Measurements from ENCODE around the gene BAIAP2L2. TPM values are rescaled to one million over a fixed set of nuclear protein-coding genes. Genes with fewer than 3 reads are reported as not detected.

The BAIAP2L2 gene
- total RNA-seq, 4 donors from 2014 or later, result 0.50 to 1.7 (median 1.1) TPM

- peaks cover 0 to 5% of the 10 kb centered on the region in 2 donors for H3K36me3 ChIP-seq
- H3K9me3 ChIP-seq, result no peaks in the 10 kb centered on the region
- no peak for DNase-seq
- no peak overlapping the region for H3K4me3 ChIP-seq (replicated peaks in 1 of 3)
- WGBS, 2 donors, result 90 to 97% methylated on average over 2 to 4 of the region's 4 CpGs
- H3K27me3 ChIP-seq, result no peaks in the 10 kb centered on the region
- TF ChIP-seq POLR2A (IDR thresholded peaks at IDR 0.05), result no peak
- TF ChIP-seq CTCF (IDR thresholded peaks at IDR 0.05), result no peak
- no peak overlapping the region for H3K27ac ChIP-seq
- intact Hi-C loops (cut with DNase I), result no loop called here
- no peaks in the 10 kb centered on the region for H3K4me1 ChIP-seq
Observed at GRCh38 chr22:38133331-38133730, 22.8 kb upstream of the BAIAP2L2 start.

- Histone ChIP-seq H3K36me3 (no peaks in the 10 kb centered on the region), H3K27me3 (no peaks in the 10 kb centered on the region), H3K4me3 (replicated peaks in 1 of 3) (no peak overlapping the region), H3K27ac (no peak overlapping the region), H3K9me3 (no peaks in the 10 kb centered on the region), H3K4me1 (no peaks in the 10 kb centered on the region)
- TF ChIP-seq CTCF (IDR thresholded peaks at IDR 0.05), result no peak
- no peak for TF ChIP-seq POLR2A (IDR thresholded peaks at IDR 0.05)
- intact Hi-C loops (cut with DNase I), result no loop called here
- 95 to 100% methylated on average over 5 to 28 of the region's 28 CpGs for WGBS, 2 donors
- no peak for DNase-seq
Observed at GRCh38 chr22:38132794-38133193, 22.3 kb upstream of the BAIAP2L2 start.

GRCh38 chr22:38132136-38132535, 21.7 kb upstream of the BAIAP2L2 start:
- Histone ChIP-seq H3K36me3 (no peaks in the 10 kb centered on the region), H3K27ac (no peak overlapping the region), H3K9me3 (no peaks in the 10 kb centered on the region), H3K27me3 (no peaks in the 10 kb centered on the region), H3K4me3 (replicated peaks in 1 of 3) (no peak overlapping the region), H3K4me1 (no peaks in the 10 kb centered on the region)
- no peak for TF ChIP-seq POLR2A (IDR thresholded peaks at IDR 0.05)
- no peak for TF ChIP-seq CTCF (IDR thresholded peaks at IDR 0.05)
- WGBS, 2 donors, result 90 to 97% methylated on average over 4 to 7 of the region's 7 CpGs
- no peak for DNase-seq
- intact Hi-C loops (cut with DNase I), result no loop called here

- intact Hi-C loops (cut with DNase I), result no loop called here
- no peaks in the 10 kb centered on the region for H3K27me3 ChIP-seq
- no peak overlapping the region for H3K4me3 ChIP-seq (replicated peaks in 1 of 3)
- no peak for DNase-seq
- TF ChIP-seq CTCF (IDR thresholded peaks at IDR 0.05) (no peak), POLR2A (IDR thresholded peaks at IDR 0.05) (no peak)
- no peaks in the 10 kb centered on the region for H3K36me3 ChIP-seq
- no peaks in the 10 kb centered on the region for H3K9me3 ChIP-seq
- H3K27ac ChIP-seq, result peak overlapping the region in 1 of 3 donors; percentile 12
- 73 to 75% methylated on average over 2 of the region's 2 CpGs for WGBS, 2 donors
- H3K4me1 ChIP-seq, result no peaks in the 10 kb centered on the region
Observed at GRCh38 chr22:38131399-38131798, 20.9 kb upstream of the BAIAP2L2 start.

- H3K36me3 ChIP-seq, result peaks cover 0 to 4% of the 10 kb centered on the region in 2 donors
- no peak for DNase-seq
- H3K27me3 ChIP-seq, result no peaks in the 10 kb centered on the region
- H3K9me3 ChIP-seq, result no peaks in the 10 kb centered on the region
- no peak for TF ChIP-seq POLR2A (IDR thresholded peaks at IDR 0.05)
- no peak for TF ChIP-seq CTCF (IDR thresholded peaks at IDR 0.05)
- intact Hi-C loops (cut with DNase I), result no loop called here
- H3K4me1 ChIP-seq, result no peaks in the 10 kb centered on the region
- H3K27ac ChIP-seq, result no peak overlapping the region
- WGBS, 2 donors, result 94 to 95% methylated on average over 9 of the region's 9 CpGs
- H3K4me3 ChIP-seq (replicated peaks in 1 of 3), result no peak overlapping the region
Observed at GRCh38 chr22:38129856-38130255, 19.4 kb upstream of the BAIAP2L2 start.
